ENCODE measurements around the gene CERK. TPM values are rescaled to one million over a fixed set of nuclear protein-coding genes. Genes with fewer than 3 reads are reported as not detected.

Gene CERK
- total and polyA plus RNA-seq, 2 of the 8 experiments (the other 6 are each of a cell fraction or from before 2014, with no cell fraction given): 26.6 to 59.0 TPM

GRCh38 chr22:46752286-46752987 is 14.4 kb upstream of the CERK start:
- H2AFZ ChIP-seq (ENCODE audit: low read length): no peak overlapping the region
- no peak overlapping the region for H3K4me2 ChIP-seq (ENCODE audit: insufficient read depth in 1 of 2, low read depth in 2 of 2, low read length in 2 of 2)
- no peak overlapping the region for H3K14ac ChIP-seq (ENCODE audit: insufficient read length)
- H2BK20ac ChIP-seq (ENCODE audit: low read length): no peak overlapping the region
- H3K27me3 ChIP-seq (replicated peaks in 1 of 4; ENCODE audit: control insufficient read depth in 3 of 4, extremely low read depth in 1 of 4, insufficient read depth in 3 of 4, low read length in 3 of 4): peaks cover 0 to 4% (median 1%) of the 10 kb centered on the region in 4 experiments; a peak in 5 of 7 replicates
- no peak overlapping the region for H3K23ac ChIP-seq (ENCODE audit: insufficient read length)
- H3K27ac ChIP-seq (ENCODE audit: low read depth, low read length): no peak overlapping the region
- H4K91ac ChIP-seq (replicated peaks; ENCODE audit: insufficient read length, low read length): no peak overlapping the region
- H3K4ac ChIP-seq (replicated peaks; ENCODE audit: insufficient read length, low read depth, low read length): no peak overlapping the region
- no peak for DNase-seq (ENCODE audit: low read depth in 1 of 2, low spot score in 2 of 2)
- no peak overlapping the region for H2AK5ac ChIP-seq (ENCODE audit: low read depth, low read length)
- H3K79me1 ChIP-seq (ENCODE audit: low read depth, low read length): no peaks in the 10 kb centered on the region
- H3K4me1 ChIP-seq (replicated peaks in 1 of 4; ENCODE audit: control insufficient read depth in 3 of 4, insufficient read depth in 4 of 4, low read length in 3 of 4): no peaks in the 10 kb centered on the region
- H3K9me3 ChIP-seq (ENCODE audit: insufficient read depth in 2 of 2, low read depth in 1 of 2, low read length in 1 of 2): peaks cover 15 to 26% of the 10 kb centered on the region in 2 experiments
- H2BK12ac ChIP-seq (ENCODE audit: low read depth, low read length): no peak overlapping the region
- no peaks in the 10 kb centered on the region for H3K23me2 ChIP-seq (ENCODE audit: low read depth, low read length)
- H3K4me3 ChIP-seq (ENCODE audit: extremely low read depth in 1 of 4, insufficient read depth in 2 of 4, low read depth in 3 of 4, low read length in 4 of 4): no peak overlapping the region
- H3K36me3 ChIP-seq (ENCODE audit: control insufficient read depth in 2 of 4, insufficient read depth in 4 of 4, low read length in 3 of 4): peaks cover 0 to 6% (median 0%) of the 10 kb centered on the region in 4 experiments; a peak in 1 of 8 replicates
- H2BK15ac ChIP-seq (ENCODE audit: low read length): no peak overlapping the region
- TF ChIP-seq USF2 (IDR thresholded peaks at IDR 0.05; ENCODE audit: low read length) (no peak), RXRA (IDR thresholded peaks at IDR 0.05; ENCODE audit: insufficient read depth, low read depth, low read length) (no peak), TAF1 (IDR thresholded peaks at IDR 0.05; ENCODE audit: low read depth, low read length) (no peak), GABPA (IDR thresholded peaks at IDR 0.05; ENCODE audit: borderline replicate concordance, insufficient read depth, low read length) (no peak), POLR2AphosphoS5 (IDR thresholded peaks at IDR 0.05; ENCODE audit: low read depth, low read length) (no peak), JUN (IDR thresholded peaks at IDR 0.05; ENCODE audit: low read depth, low read length) (no peak), RFX5 (IDR thresholded peaks at IDR 0.05; ENCODE audit: borderline replicate concordance, low read depth, low read length) (no peak), SIX5 (IDR thresholded peaks at IDR 0.05; ENCODE audit: low read depth, low read length) (no peak), SIRT6 (IDR thresholded peaks at IDR 0.05; ENCODE audit: low read length) (no peak), PHF8 (conservative IDR thresholded peaks at IDR 0.05; ENCODE audit: low read depth, low read length) (no peak), NRF1 (IDR thresholded peaks at IDR 0.05; ENCODE audit: low read depth, low read length) (no peak)
- FAIRE-seq: no peak
- H3K56ac ChIP-seq (replicated peaks; ENCODE audit: insufficient read length, low read depth, low read length): no peak overlapping the region
- no peaks in the 10 kb centered on the region for H4K20me1 ChIP-seq (replicated peaks in 1 of 2; ENCODE audit: control insufficient read depth in 1 of 2, insufficient read depth in 2 of 2, low read length in 2 of 2)
- WGBS, 2 experiments (ENCODE audit: extremely low coverage in 1 of 2, insufficient coverage in 1 of 2, insufficient read length in 1 of 2, insufficient replicate concordance in 2 of 2, low coverage in 1 of 2, low lambda C conversion rate in 2 of 2, missing lambda C conversion rate in 1 of 2): 76% methylated on average over 10 of the region's 11 CpGs; no CpG with 5 or more reads in 1 of the 2 experiments
- CTCF ChIA-PET (ENCODE audit: partially characterized antibody): no interaction called here
- no peak overlapping the region for H3K9ac ChIP-seq (replicated peaks in 1 of 4; ENCODE audit: extremely low read depth in 1 of 4, low read depth in 3 of 4, low read length in 3 of 4)
- no peak overlapping the region for H2BK120ac ChIP-seq (replicated peaks; ENCODE audit: low read depth, low read length)
- no peak overlapping the region for H2BK5ac ChIP-seq (ENCODE audit: low read depth, low read length)
- no peaks in the 10 kb centered on the region for H3K79me2 ChIP-seq (ENCODE audit: control insufficient read depth in 1 of 2, insufficient read depth in 2 of 2, low read length in 2 of 2)
- no peak overlapping the region for H3K18ac ChIP-seq (ENCODE audit: extremely low read depth, low read length)
- no peak overlapping the region for H4K5ac ChIP-seq (ENCODE audit: insufficient read length, low read depth, low read length)
- POLR2A ChIA-PET (ENCODE audit: partially characterized antibody): interaction anchor here (1.9 to 4.4 kb wide), 2 partner anchors 9 to 10 kb away, joined by 6 to 25 read pairs; partner anchors contain the start of gene TBC1D22A
- H4K8ac ChIP-seq (ENCODE audit: extremely low read depth, insufficient read depth, low read length): no peak overlapping the region; the same call in 1 of the 2 replicates

Measured in H1 (cell line).